GM06990 (cell line): ENCODE measurements around the gene SREBF1.

Experiments used
- DNase-seq: peaks from one replicate; pipeline ENCODE4 v3.0.0-alpha.2; 2011; ENCODE audit not compliant: insufficient read length; ENCODE audit errors: extremely low read depth
- H3K27me3 ChIP-seq: replicated peaks from 2 replicates; pipeline ENCODE4 v1.6.0; 2011; ENCODE audit warnings: low read length; ENCODE audit not compliant: control insufficient read depth, insufficient read depth
- H3K36me3 ChIP-seq: 2 replicates; pipeline ENCODE4 v1.5.1; 2011; ENCODE audit warnings: low read length; ENCODE audit not compliant: control insufficient read depth, insufficient read depth
- H3K4me3 ChIP-seq: replicated peaks from 2 replicates; pipeline ENCODE4 v1.5.1; 2011; ENCODE audit warnings: low read depth, mild to moderate bottlenecking, control low read depth, low read length
- TF ChIP-seq, protein P1 (sequence below): IDR thresholded peaks from 2 replicates; pipeline ENCODE4 v1.5.1; 2011; ENCODE audit warnings: low read length, control low read depth, mild to moderate bottlenecking, inconsistent platforms; ENCODE audit not compliant: insufficient read depth, poor library complexity, severe bottlenecking

The SREBF1 gene

GRCh38 chr17:17794382-17794781, 42.4 kb downstream of the SREBF1 start:
- no peak for DNase-seq
- H3K27me3 ChIP-seq = no peaks in the 10 kb centered on the region
- TF ChIP-seq, protein P1, sequence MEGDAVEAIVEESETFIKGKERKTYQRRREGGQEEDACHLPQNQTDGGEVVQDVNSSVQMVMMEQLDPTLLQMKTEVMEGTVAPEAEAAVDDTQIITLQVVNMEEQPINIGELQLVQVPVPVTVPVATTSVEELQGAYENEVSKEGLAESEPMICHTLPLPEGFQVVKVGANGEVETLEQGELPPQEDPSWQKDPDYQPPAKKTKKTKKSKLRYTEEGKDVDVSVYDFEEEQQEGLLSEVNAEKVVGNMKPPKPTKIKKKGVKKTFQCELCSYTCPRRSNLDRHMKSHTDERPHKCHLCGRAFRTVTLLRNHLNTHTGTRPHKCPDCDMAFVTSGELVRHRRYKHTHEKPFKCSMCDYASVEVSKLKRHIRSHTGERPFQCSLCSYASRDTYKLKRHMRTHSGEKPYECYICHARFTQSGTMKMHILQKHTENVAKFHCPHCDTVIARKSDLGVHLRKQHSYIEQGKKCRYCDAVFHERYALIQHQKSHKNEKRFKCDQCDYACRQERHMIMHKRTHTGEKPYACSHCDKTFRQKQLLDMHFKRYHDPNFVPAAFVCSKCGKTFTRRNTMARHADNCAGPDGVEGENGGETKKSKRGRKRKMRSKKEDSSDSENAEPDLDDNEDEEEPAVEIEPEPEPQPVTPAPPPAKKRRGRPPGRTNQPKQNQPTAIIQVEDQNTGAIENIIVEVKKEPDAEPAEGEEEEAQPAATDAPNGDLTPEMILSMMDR = no peak
- peaks cover 22% of the 10 kb centered on the region for H3K36me3 ChIP-seq
- no peak overlapping the region for H3K4me3 ChIP-seq

DNA sequence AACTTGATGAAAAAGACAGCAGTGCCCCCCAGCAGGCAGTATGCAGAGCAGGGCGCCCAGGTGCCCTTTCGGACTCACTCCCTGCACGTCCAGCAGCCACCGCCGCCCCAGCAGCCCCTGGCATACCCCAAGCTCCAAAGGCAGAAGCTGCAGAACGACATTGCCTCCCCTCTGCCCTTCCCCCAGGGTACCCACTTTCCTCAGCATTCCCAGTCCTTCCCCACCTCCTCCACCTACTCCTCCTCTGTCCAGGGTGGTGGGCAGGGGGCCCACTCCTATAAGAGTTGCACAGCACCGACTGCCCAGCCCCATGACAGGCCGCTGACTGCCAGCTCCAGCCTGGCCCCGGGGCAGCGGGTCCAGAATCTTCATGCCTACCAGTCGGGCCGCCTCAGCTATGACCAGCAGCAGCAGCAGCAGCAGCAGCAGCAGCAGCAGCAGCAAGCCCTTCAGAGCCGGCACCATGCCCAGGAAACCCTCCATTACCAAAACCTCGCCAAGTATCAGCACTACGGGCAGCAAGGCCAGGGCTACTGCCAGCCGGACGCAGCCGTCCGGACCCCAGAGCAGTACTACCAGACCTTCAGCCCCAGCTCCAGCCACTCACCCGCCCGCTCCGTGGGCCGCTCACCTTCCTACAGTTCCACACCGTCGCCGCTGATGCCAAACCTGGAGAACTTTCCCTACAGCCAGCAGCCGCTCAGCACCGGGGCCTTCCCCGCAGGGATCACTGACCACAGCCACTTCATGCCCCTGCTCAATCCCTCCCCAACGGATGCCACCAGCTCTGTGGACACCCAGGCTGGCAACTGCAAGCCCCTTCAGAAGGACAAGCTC, 43.2 kb downstream of the SREBF1 start:
- TF ChIP-seq, protein P1 = no peak
- Histone ChIP-seq H3K27me3 (no peaks in the 10 kb centered on the region), H3K4me3 (no peak overlapping the region), H3K36me3 (peaks cover 22% of the 10 kb centered on the region)
- DNase-seq = no peak

GRCh38 chr17:17792551-17793377, 44.0 kb downstream of the SREBF1 start:
- H3K4me3 ChIP-seq = no peak overlapping the region
- DNase-seq = no peak

DNA sequence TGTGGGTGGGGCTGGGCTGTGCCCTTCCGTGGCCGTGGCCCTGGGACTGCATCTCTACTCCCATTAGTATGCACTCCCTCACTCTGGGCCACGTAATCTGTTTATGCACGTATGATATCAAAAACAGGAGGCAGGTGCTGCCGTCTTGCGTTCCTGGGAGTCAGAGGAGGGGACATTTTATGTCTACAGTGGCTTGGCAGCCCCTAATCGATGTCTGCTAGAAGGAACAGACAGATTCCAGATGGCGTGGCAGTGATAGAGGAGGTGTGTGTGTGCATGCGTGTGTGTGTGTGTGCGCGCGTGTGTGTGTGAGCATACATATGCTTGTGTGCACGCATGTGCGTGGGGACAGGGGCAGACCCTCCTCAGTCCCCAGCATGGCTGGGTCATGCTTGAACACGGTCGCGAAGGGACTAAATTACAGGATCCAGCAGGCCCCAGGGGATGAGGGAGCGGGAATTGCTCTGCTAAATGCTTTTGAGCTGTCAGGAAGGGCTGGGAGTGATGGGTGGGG, 44.7 kb downstream of the SREBF1 start:
- peaks cover 18% of the 10 kb centered on the region for H3K36me3 ChIP-seq
- no peaks in the 10 kb centered on the region for H3K27me3 ChIP-seq
- TF ChIP-seq, protein P1 = no peak
- no peak for DNase-seq
- no peak overlapping the region for H3K4me3 ChIP-seq

More at GRCh38 chr17:17792551-17793377, 44.0 kb downstream of the SREBF1 start:
- TF ChIP-seq, protein P1 = no peak
- peaks cover 21% of the 10 kb centered on the region for H3K36me3 ChIP-seq
- H3K27me3 ChIP-seq = no peaks in the 10 kb centered on the region

GRCh38 chr17:17790637-17791464, 45.9 kb downstream of the SREBF1 start:
- TF ChIP-seq, protein P1 = no peak
- no peak for DNase-seq

More at GRCh38 chr17:17790637-17791464, 45.9 kb downstream of the SREBF1 start:
- Histone ChIP-seq H3K4me3 (no peak overlapping the region), H3K27me3 (no peaks in the 10 kb centered on the region), H3K36me3 (peaks cover 13% of the 10 kb centered on the region)
